Neural cell (in vitro differentiated cells): ENCODE measurements around the gene EMC8.

Experiments used
- EZH2 ChIP-seq: fragments of 200-600, 300-800 bp; shearing (Covaris generic), sonication (generic); IDR thresholded peaks from 2 replicates; pipeline ENCODE4 v1.6.1; 2014; ENCODE audit warnings: antibody characterized with exemption, low read length, borderline replicate concordance, mild to moderate bottlenecking; ENCODE audit not compliant: insufficient read depth, poor library complexity, severe bottlenecking
- TAF1 ChIP-seq: IDR thresholded peaks from 2 replicates; pipeline ENCODE4 v1.6.1; 2012; ENCODE audit warnings: low read depth
- TF ChIP-seq, protein P1 (sequence below): fragments of 450-650 bp; IDR thresholded peaks from 2 replicates; pipeline ENCODE4 v1.5.1; 2014; ENCODE audit warnings: antibody characterized with exemption, mild to moderate bottlenecking, moderate library complexity; ENCODE audit not compliant: poor library complexity, severe bottlenecking
- TF ChIP-seq, protein P2 (sequence below): IDR thresholded peaks from 2 replicates; pipeline ENCODE4 v1.6.1; 2012; ENCODE audit warnings: borderline replicate concordance

DNA sequence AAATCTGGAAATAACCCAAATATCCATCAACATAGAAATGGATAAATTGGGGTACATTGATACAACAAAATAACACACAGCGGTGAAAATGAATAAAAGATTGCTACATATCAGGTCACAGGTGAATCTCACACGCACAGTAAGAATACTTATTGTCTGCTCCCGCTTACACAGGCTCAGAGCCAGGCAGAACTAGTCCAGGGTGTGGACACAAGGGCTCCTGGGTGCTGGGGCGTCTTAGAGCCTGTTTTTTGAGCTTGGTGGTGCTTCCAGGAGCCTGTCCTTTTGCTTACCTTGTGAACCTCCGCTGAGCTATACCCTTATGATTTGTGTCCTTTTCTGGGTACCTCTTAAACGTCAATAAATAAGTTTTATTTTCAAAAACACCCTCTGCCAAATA, 28.6 kb downstream of the EMC8 start:
- TF ChIP-seq, protein P1, sequence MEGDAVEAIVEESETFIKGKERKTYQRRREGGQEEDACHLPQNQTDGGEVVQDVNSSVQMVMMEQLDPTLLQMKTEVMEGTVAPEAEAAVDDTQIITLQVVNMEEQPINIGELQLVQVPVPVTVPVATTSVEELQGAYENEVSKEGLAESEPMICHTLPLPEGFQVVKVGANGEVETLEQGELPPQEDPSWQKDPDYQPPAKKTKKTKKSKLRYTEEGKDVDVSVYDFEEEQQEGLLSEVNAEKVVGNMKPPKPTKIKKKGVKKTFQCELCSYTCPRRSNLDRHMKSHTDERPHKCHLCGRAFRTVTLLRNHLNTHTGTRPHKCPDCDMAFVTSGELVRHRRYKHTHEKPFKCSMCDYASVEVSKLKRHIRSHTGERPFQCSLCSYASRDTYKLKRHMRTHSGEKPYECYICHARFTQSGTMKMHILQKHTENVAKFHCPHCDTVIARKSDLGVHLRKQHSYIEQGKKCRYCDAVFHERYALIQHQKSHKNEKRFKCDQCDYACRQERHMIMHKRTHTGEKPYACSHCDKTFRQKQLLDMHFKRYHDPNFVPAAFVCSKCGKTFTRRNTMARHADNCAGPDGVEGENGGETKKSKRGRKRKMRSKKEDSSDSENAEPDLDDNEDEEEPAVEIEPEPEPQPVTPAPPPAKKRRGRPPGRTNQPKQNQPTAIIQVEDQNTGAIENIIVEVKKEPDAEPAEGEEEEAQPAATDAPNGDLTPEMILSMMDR: no peak
- TF ChIP-seq EZH2: no peak
- TF ChIP-seq, protein P2, sequence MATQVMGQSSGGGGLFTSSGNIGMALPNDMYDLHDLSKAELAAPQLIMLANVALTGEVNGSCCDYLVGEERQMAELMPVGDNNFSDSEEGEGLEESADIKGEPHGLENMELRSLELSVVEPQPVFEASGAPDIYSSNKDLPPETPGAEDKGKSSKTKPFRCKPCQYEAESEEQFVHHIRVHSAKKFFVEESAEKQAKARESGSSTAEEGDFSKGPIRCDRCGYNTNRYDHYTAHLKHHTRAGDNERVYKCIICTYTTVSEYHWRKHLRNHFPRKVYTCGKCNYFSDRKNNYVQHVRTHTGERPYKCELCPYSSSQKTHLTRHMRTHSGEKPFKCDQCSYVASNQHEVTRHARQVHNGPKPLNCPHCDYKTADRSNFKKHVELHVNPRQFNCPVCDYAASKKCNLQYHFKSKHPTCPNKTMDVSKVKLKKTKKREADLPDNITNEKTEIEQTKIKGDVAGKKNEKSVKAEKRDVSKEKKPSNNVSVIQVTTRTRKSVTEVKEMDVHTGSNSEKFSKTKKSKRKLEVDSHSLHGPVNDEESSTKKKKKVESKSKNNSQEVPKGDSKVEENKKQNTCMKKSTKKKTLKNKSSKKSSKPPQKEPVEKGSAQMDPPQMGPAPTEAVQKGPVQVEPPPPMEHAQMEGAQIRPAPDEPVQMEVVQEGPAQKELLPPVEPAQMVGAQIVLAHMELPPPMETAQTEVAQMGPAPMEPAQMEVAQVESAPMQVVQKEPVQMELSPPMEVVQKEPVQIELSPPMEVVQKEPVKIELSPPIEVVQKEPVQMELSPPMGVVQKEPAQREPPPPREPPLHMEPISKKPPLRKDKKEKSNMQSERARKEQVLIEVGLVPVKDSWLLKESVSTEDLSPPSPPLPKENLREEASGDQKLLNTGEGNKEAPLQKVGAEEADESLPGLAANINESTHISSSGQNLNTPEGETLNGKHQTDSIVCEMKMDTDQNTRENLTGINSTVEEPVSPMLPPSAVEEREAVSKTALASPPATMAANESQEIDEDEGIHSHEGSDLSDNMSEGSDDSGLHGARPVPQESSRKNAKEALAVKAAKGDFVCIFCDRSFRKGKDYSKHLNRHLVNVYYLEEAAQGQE: no peak
- no peak for TF ChIP-seq TAF1
